Tibial artery (tissue), 4 donors: ENCODE data around the gene SERPINE2.

ENCODE experiments used
- DNase-seq, 2 donors: peaks; one replicate each; pipeline ENCODE4 v3.0.0-alpha.2; 2019
- H3K27ac ChIP-seq, 2 donors: fragments of 200-600 bp; sonication (generic) in 1 of 2; 1 replicate in 1 of 2; 2 replicates in 1 of 2; pipeline ENCODE4 v1.5.1; 2018 to 2019; ENCODE audit warnings: mild to moderate bottlenecking in 1 of 2
- H3K27me3 ChIP-seq, 2 donors: fragments of 200-600 bp; sonication (generic) in 1 of 2; one replicate each; pipeline versions ENCODE4 v1.5.1 to v1.6.0; 2016 to 2019
- H3K36me3 ChIP-seq, 3 donors: fragments of 200-600 bp; sonication (generic) in 2 of 3; one replicate each; pipeline ENCODE4 v1.5.1; 2016 to 2019; ENCODE audit warnings: mild to moderate bottlenecking in 2 of 3
- H3K4me1 ChIP-seq, 4 donors: fragments of 200-600 bp; sonication (generic) in 2 of 4; 1 replicate in 3 of 4; 2 replicates in 1 of 4; pipeline ENCODE4 v1.5.1; 2016 to 2019
- H3K4me3 ChIP-seq, 2 donors: fragments of 200-600 bp; sonication (generic) in 1 of 2; 1 replicate in 1 of 2; 2 replicates in 1 of 2; pipeline ENCODE4 v1.5.1; 2018 to 2019; ENCODE audit warnings: mild to moderate bottlenecking in 2 of 2
- H3K9me3 ChIP-seq, 3 donors: fragments of 200-600 bp; sonication (generic) in 1 of 3; one replicate each; pipeline ENCODE4 v1.5.1; 2016 to 2019
- intact Hi-C: fragments of 100-400 bp; cut with DNase I; formaldehyde crosslinking; loops from one replicate; pipeline ENCODE4 v1.15.0; 2023; ENCODE audit warnings: low total_unique reads
- TF ChIP-seq, protein P1 (sequence below), 2 experiments: fragments of 200-600 bp in 1 of 2; fragments of 450-650 bp in 1 of 2; IDR thresholded peaks; one replicate each; pipeline ENCODE4 v1.5.1; 2017 to 2019; ENCODE audit warnings: antibody characterized with exemption in 2 of 2, mild to moderate bottlenecking in 1 of 2, moderate library complexity in 1 of 2

SERPINE2 gene

DNA sequence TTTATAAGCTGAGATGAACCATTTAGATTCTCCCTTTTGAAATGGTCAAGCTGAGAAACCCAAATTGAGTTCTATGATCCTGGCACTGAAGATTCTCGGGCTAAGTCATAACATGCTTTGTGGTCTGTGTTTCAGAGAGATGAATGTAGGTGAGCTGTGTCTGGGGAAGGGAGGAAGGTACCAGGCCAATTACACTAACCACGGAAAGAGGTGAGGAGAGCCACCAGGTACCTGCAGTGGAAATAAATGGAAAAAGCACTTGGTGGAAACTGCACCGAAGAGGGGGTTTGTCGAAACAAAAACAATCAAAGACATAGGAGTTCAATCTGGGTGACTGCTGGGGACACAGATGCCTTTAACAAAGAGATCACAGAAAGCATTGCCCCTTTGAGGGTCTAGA is 82.8 kb downstream of the SERPINE2 start:
- Histone ChIP-seq H3K36me3 (peaks cover 0 to 6% (median 0%) of the 10 kb centered on the region in 3 donors), H3K4me1 (peaks cover 0 to 44% (median 37%) of the 10 kb centered on the region in 4 donors), H3K4me3 (peak overlapping the region in 1 of 2 donors; percentile 99), H3K27me3 (no peaks in the 10 kb centered on the region), H3K27ac (peak overlapping the region; percentile 87 to 95), H3K9me3 (no peaks in the 10 kb centered on the region)
- no peak for DNase-seq
- TF ChIP-seq, protein P1, sequence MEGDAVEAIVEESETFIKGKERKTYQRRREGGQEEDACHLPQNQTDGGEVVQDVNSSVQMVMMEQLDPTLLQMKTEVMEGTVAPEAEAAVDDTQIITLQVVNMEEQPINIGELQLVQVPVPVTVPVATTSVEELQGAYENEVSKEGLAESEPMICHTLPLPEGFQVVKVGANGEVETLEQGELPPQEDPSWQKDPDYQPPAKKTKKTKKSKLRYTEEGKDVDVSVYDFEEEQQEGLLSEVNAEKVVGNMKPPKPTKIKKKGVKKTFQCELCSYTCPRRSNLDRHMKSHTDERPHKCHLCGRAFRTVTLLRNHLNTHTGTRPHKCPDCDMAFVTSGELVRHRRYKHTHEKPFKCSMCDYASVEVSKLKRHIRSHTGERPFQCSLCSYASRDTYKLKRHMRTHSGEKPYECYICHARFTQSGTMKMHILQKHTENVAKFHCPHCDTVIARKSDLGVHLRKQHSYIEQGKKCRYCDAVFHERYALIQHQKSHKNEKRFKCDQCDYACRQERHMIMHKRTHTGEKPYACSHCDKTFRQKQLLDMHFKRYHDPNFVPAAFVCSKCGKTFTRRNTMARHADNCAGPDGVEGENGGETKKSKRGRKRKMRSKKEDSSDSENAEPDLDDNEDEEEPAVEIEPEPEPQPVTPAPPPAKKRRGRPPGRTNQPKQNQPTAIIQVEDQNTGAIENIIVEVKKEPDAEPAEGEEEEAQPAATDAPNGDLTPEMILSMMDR (IDR thresholded peaks at IDR 0.05), result no peak
- intact Hi-C loops, result no loop called here

DNA sequence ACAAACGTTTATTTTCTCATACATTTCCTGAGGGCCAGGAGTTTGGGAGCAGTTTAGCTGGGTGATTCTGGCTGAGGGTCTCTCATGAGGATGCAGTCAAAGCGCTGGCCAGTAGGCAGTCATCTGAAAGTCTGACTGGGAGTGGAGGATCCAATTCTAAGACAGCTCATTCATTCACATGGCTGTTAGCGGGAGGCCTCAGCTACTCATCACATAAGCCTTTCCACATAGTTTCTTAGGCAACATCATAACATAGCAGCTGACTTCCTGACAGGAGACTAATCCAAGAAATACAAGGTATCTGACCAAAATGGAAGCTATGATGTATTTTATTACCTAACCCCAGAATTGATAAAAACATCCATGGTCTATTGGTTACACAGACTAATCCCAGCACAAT is 84.7 kb downstream of the SERPINE2 start:
- Histone ChIP-seq H3K4me1 (peaks cover 0 to 25% (median 19%) of the 10 kb centered on the region in 4 donors), H3K4me3 (no peak overlapping the region), H3K9me3 (no peaks in the 10 kb centered on the region), H3K27ac (no peak overlapping the region), H3K27me3 (no peaks in the 10 kb centered on the region), H3K36me3 (no peaks in the 10 kb centered on the region)
- intact Hi-C loops, result no loop called here
- DNase-seq, result no peak
- TF ChIP-seq, protein P1 (IDR thresholded peaks at IDR 0.05), result no peak

DNA sequence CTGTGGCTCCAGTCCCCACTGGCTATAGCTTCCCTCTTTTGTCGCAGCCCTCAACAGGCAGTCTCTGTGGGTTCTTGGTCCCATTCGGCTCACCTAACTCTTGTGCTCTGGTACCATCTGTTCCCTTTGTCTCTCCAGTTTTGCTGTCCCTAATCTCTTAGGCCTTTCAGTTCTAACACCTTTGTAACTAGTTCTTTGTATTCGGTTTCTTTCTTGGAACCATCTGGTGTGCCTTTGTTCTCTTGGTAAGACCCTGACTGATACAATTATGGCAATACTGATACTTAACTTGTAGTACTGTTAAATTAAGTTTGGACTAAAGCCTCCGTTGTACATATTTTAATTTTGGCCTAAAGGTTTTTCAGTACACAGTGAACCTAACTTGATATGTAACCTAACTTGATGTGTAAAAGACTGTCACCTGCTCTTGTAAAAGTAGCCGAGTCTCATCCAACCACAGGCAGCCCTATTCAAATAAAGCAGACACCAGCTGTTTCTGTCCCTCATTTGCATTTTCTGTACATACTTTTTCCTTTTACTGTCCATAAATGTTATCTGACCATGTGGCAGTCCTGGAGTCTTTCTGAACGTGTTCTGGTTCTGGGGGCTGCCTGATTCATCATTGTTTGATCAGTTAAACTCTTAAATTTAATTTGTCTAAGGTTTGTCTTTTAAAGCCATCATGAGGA is 86.7 kb downstream of the SERPINE2 start:
- Histone ChIP-seq H3K27ac (no peak overlapping the region), H3K4me1 (peaks cover 0 to 9% (median 6%) of the 10 kb centered on the region in 4 donors), H3K9me3 (no peaks in the 10 kb centered on the region), H3K4me3 (no peak overlapping the region), H3K36me3 (no peaks in the 10 kb centered on the region), H3K27me3 (no peaks in the 10 kb centered on the region)
- TF ChIP-seq, protein P1 (IDR thresholded peaks at IDR 0.05), result no peak
- DNase-seq, result no peak
- intact Hi-C loops, result no loop called here

DNA sequence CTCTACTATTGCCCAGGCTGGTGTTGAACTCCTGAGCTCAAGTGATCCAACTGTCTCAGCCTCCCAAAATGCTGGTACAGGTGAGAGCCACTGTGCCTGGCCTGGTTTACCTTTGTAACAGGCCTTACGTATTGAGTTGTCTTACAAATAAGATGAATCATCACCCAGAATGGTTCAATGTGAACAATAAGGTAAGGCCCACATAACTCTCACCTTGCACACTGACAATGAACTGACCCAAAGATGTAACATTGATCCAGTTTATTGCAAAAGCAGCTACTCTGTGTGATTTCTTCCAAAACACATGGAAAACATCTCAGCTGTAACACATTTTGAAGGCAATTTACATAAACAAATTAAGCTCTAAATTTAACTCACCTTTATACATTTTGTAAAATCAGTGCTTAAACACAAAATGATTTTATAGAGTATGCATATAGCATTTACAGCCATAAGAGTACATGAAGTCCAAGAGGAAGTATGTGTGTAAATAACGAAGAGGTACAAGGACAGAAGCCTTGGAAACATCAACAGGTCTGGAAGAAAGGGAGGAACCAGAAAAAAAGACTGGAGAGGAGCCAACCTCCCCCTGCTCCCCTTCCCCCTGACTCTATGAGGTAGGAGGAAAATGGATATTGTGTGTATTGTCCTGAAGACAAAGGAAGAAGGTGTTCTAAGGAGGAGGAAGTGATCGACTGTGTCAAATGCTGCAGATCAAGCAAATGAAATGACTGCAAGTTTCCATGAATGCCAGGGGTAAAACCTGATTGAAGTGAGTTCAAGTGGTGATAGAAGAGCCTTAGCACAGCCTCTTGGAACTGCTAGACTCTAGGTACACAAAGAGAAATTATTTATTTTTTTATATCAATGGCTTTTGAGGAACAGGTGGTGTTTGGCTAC is 88.4 kb downstream of the SERPINE2 start:
- no peak for DNase-seq
- no peaks in the 10 kb centered on the region for H3K9me3 ChIP-seq
- H3K27me3 ChIP-seq, result no peaks in the 10 kb centered on the region
- H3K4me3 ChIP-seq, result no peak overlapping the region
- no peak overlapping the region for H3K27ac ChIP-seq
- intact Hi-C loops, result no loop called here
- TF ChIP-seq, protein P1 (IDR thresholded peaks at IDR 0.05), result no peak
- H3K36me3 ChIP-seq, result no peaks in the 10 kb centered on the region
- peaks cover 0 to 3% (median 2%) of the 10 kb centered on the region in 4 donors for H3K4me1 ChIP-seq

DNA sequence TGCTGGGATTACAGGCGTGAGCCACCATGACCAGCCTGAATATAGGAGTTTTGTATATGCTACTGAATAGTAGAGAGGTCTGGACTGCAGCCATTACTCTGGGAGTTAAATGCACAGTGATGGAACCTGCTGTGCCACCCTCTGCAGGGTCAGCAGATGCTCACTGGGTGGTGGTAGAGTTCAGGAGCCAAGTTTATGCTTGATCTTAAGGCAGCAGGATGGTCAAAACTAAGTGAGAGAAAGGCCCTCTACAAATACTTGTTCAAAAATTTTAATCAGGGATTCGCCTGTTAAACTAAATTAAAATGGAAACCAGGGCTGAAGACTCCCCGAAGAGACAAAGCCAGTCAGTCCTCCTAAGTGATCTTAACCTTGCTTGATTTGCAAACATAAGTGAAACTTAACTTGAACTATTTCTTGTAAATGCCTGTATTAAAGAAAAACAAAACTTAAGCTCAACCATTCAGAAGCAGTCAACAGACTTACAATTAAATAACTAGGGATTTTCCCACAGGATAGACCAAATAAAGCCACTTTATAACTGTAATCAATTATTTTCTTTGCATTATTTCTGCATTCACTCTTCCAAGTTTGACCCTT is 89.7 kb downstream of the SERPINE2 start:
- intact Hi-C loops, result no loop called here
- TF ChIP-seq, protein P1 (IDR thresholded peaks at IDR 0.05), result no peak
- peaks cover 0 to 7% (median 6%) of the 10 kb centered on the region in 4 donors for H3K4me1 ChIP-seq
- no peak overlapping the region for H3K4me3 ChIP-seq
- no peaks in the 10 kb centered on the region for H3K27me3 ChIP-seq
- DNase-seq, result no peak
- H3K36me3 ChIP-seq, result no peaks in the 10 kb centered on the region
- no peak overlapping the region for H3K27ac ChIP-seq
- no peaks in the 10 kb centered on the region for H3K9me3 ChIP-seq
